GM12875 (cell line): Measurements from ENCODE around the gene ZFP90.

Experiments used
- H3K4me3 ChIP-seq: one replicate; pipeline ENCODE4 v1.5.1; 2011; ENCODE audit warnings: low read depth, low read length, control low read depth
- CTCF ChIP-seq: IDR thresholded peaks from 2 replicates; pipeline ENCODE4 v1.5.1; 2011; ENCODE audit warnings: low read depth, mild to moderate bottlenecking, control low read depth, inconsistent platforms, low read length, moderate library complexity, borderline replicate concordance; ENCODE audit not compliant: insufficient read depth

Gene ZFP90

GRCh38 chr16:68538880-68539701, at the start of gene ZFP90:
ZFP90 (plus strand) TSS chr16:68539291; CDS start chr16:68539793, 502 bp downstream.
- no peak for TF ChIP-seq CTCF
- peak within 1 kb of the TSS; percentile 70 for H3K4me3 ChIP-seq

- no peak overlapping the region for H3K4me3 ChIP-seq
- TF ChIP-seq CTCF: no peak
These were observed 48.7 kb upstream of the ZFP90 start for GRCh38 chr16:68490358-68490757.

GRCh38 chr16:68490829-68491575, 48.1 kb upstream of the ZFP90 start:
- TF ChIP-seq CTCF: no peak

GRCh38 chr16:68491576-68491950, 47.5 kb upstream of the ZFP90 start:
- TF ChIP-seq CTCF: no peak

More at GRCh38 chr16:68490829-68491575, 48.1 kb upstream of the ZFP90 start:
- H3K4me3 ChIP-seq: no peak overlapping the region

GRCh38 chr16:68492151-68492542, 46.9 kb upstream of the ZFP90 start:
- TF ChIP-seq CTCF: no peak
- no peak overlapping the region for H3K4me3 ChIP-seq

More at GRCh38 chr16:68491576-68491950, 47.5 kb upstream of the ZFP90 start:
- no peak overlapping the region for H3K4me3 ChIP-seq

- no peak for TF ChIP-seq CTCF
- H3K4me3 ChIP-seq: no peak overlapping the region
These were observed 46.3 kb upstream of the ZFP90 start for GRCh38 chr16:68492543-68493411.
